NAMALWA (cell line): ENCODE data around the gene EPB41L4A.
A peak's percentile ranks its signal among the peaks of the same experiment; 100 is the strongest.

ENCODE experiments used
- DNase-seq: peaks from one replicate; pipeline ENCODE4 v3.0.0-alpha.2; 2015; ENCODE audit warnings: low spot score

The EPB41L4A gene

GRCh38 chr5:112355058-112355685 is 63.9 kb downstream of the EPB41L4A start:
- DNase-seq: no peak

DNA sequence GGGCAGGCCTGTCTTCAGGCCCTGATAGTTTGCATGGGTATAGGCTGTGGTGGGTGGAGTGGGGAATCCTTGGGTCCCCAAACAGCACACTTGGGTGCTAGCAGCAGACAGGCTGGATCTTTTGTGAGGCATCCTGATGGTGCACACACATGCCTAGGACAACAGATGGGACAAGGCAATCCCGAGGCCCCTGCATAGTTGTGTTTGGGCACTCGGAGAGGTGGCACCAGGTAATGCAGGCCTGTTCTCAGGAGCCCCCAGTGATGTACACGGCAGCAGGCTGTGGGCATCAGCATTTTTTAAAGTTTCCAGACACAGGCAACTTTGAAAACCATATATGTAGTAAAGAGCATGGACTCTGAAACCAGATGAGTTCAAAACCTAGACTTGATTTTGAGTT is 65.4 kb downstream of the EPB41L4A start:
- no peak for DNase-seq

DNA sequence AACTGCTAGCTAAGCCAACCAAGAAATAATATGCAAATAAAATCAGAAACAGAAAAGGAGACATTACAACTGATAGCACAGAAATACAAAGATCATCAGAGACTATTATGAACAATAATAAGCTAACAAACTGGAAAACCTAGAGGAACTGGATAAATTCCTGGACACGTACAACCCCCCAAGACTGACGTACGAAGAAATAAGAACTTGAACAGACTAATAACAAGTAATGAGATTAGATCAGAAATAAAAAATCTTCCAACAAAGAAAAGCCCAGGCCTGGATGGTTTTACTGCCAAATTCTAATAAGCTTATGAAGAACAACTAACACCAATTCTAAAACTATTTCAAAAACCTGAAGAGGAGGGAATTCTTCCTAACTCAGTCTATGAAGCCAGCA is 67.9 kb downstream of the EPB41L4A start:
- no peak for DNase-seq

GRCh38 chr5:112350626-112351025 is 68.5 kb downstream of the EPB41L4A start:
- DNase-seq: no peak

DNA sequence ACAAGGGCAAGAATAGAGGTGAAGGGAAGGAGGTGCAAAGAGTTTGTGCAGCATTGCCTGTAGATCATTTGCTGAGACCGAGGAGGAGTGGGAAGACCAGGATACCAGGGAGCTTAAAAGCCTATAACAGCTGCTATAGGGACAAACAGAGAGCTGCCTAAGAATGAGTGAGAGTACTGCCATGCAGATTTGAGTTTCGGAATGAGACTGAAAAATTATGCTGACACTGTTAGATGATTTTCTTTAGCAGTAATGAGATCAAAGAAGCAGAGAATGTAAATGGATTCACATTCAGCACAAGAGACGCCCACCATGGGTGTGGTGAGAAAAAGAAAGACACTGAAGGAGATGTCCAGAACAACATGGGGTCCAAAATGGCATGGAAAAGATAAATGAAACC is 69.7 kb downstream of the EPB41L4A start:
- DNase-seq: no peak

DNA sequence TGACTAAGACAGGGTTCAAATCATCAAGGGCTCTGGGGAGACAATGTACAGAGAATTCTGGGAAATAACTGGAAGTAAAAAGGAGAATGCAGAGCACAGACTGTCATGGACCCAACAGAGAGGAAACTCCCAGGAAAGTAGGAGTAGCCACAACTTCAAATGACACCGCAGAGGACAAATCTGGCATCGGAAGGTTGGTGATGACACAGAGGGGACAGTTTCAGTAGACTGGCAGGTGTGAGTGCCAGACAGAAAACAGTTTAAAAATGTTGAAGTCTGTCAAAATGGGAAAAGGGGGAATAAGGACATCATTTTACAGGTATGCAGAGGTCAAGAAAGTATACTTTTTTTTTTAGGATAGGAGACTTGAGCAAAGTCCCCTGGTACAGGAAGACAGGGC is 70.2 kb downstream of the EPB41L4A start:
- DNase-seq: no peak

- DNase-seq: no peak
Observed at GRCh38 chr5:112348387-112348786, 70.7 kb downstream of the EPB41L4A start.

DNA sequence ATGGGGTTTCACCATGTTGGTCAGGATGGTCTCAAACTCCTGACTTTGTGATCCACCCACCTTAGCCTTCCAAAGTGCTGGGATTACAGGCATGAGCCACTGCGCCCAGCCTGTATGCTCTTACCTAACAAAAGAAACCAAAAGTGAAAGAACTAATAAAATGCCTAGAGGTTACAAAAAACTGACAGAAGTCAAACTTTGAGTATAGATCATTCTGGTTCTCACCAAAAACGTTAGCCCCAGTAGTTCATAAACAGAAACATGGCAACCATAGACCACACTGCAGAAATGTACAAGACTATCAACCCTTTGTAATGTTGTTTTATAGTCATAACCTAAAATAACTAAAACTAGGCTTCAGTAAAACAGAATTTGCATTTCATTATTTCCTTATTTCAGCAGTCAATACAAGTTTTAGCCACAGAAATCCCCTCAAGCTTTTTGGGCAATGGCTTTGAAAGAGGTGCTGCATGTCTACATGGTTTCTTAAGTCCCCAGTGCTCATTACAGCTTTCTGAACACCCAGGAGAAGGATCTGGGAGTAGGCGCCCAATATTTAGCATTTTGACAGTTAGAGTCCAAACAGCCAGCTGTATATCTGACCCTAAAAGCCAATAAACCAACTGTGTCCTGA is 72.5 kb downstream of the EPB41L4A start:
- DNase-seq: no peak

DNA sequence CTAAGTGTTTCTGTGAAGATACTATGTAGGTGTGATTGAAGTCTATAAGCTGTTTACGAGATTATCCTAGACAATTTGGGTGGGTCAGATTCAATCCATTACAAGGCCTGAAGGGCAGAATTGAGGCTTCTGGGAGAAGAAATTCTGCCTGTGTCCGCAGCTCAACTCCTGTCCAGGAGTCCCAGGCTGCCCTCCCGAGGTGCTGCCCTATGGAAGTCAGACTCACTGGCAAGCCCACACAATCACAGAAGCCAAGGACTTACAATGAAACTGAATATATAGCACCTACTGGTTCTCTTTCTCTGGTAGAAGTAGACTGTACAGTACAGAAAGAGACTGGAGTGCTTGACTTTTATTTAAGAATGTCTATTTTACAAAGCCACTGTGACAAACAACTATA is 74.5 kb downstream of the EPB41L4A start:
- no peak for DNase-seq

DNA sequence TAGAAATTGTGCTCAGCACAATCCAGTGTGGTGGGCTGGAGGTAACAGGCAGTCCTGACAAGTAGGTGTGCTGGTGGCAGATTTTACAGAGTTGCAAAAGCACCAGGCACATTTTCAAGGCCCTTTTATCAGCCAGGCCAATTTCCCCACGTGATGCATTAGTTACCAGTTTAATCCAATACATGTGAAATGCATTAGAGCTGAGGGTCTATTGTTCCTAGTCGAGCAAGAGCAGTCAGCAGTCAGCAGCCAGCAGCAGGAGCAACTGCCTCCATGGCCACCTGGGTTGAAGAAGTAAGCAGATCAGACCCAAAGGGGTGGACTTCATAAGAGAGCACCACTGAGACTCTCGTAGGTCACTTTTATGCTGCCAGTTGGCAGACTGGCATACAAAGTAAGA is 76.7 kb downstream of the EPB41L4A start:
- DNase-seq: no peak

GRCh38 chr5:112339761-112340160 is 79.3 kb downstream of the EPB41L4A start:
- DNase-seq: no peak

DNA sequence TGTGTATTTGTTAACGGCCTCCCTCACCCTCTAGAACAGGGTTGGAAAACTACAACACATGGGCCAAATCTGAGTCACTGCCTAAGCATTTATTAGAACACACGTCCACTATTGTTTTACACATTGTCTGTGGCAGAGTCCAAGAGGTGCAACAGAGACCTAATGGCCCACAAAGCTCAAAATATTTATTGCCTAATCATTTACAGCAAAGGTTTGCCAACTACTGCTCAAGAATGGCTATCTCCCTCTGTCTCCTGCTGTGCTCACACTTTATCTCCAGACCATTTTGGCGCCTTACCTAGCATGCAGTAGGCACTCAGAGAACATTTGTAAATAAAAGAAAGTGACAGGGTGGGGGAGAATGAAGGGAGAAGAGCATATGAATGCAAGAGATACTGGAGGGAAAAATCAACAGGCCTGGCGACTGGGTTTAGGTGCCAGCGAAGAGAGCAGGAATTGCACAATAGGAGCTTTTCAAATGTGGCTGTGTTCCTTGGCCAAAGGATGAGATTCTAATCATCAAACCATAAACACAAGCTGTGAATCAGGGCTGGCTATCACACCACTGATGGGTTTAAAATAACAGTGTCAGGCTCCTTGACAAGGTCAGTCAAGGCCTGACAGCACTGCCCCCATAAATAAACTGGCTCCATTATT is 80.3 kb downstream of the EPB41L4A start:
- DNase-seq: no peak

DNA sequence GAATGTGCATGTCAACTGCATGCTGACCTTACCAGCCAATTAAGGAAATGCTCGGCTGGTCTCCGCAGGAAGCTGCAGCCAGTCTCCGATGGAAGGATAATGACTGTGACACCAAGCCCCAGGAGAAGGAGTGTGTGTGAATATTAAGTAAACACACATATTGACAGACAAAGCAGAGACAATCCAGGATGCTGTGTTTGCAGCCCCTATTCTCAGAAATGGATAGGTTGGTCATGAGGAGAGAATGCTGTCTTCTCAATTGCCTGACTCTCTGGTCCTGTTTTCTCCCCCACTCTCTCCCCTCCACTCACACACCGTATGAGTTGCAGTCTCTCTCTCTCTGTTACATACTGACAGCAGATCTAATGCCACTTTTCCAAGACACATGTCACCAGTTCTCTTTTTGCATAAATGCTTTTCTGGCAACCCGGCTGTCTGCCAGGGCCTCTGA is 85.7 kb downstream of the EPB41L4A start:
- DNase-seq: no peak

DNA sequence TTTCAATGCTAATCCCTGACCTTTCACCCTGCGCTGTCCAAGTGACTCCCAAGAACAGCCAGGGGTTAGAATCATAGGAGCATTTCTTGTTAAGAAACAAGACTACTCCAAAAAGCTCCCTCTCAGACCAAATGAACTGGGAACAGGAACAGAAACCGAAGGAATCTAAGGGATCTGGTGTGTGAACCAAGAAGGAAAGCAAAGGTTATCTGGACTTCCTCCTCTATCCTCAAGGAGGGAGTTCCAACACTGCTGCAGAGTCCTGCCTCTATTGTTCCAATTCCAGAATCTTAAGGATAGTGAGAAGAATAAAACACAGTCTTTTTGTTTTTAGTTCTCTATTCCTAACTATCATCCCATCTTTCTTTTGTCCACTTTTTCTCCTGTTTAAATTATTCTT is 87.2 kb downstream of the EPB41L4A start:
- no peak for DNase-seq

- peak; percentile 67 for DNase-seq
Observed at GRCh38 chr5:112329419-112330090, 89.5 kb downstream of the EPB41L4A start.

GRCh38 chr5:112323166-112323565 is 95.9 kb downstream of the EPB41L4A start:
- no peak for DNase-seq

- DNase-seq: no peak
Observed at GRCh38 chr5:112320408-112320807, 98.7 kb downstream of the EPB41L4A start.

DNA sequence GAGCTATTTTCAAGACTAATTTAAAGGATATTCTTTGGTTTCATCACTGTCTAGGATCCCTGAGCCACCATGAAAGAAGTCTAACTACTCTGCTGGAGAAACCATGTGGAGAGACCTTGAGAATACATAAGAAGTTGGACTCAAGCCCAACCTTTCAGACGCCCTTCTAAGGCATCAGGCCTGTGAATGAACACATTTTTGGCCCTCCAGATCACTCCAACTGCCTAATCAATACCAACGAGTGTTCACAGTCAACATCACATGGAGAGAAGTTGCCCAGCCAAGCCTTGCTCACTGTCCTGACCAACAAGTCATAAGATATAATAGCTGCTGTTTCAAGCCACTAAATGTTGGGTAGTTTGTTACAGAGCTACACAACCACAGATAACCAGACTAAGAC is 100.7 kb downstream of the EPB41L4A start:
- DNase-seq: no peak

GRCh38 chr5:112317866-112318265 is 101.2 kb downstream of the EPB41L4A start:
- DNase-seq: no peak

DNA sequence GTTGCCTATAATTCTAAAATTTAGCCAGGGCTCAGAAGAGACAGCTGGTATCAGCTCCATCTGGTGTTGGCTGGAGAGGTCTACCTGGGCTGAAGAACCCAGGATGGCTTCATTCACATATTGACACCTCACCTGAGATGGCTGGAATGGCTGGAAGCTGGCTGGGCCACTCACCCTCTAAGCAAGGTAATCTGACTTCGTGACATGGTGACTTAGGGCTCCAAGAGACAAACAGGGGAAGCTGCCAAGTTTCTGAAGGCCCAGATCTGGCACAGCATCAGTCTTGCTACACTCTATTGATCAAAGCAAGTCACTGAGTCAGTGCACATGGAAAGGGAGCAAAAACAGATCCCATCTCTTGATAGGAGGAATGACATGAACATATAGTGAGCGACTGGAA is 102.3 kb downstream of the EPB41L4A start:
- DNase-seq: no peak

DNA sequence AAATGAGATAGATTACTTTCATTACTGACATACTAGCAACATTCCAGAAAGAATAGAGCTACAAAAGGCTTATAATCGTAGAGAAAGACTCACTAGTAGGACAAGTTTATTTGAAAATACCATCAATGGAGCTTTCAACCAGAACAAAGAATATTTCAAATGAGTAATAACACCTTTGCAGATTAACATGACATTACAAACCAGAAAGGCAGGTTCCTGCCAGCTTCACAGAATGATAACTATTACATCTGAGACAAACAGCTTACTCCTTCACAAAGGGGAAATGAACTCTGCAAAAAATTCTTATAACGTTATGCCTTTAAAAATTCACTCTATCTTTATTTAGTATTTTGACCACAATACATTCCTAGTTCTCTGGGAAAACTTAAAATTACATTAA is 103.1 kb downstream of the EPB41L4A start:
- DNase-seq: no peak

DNA sequence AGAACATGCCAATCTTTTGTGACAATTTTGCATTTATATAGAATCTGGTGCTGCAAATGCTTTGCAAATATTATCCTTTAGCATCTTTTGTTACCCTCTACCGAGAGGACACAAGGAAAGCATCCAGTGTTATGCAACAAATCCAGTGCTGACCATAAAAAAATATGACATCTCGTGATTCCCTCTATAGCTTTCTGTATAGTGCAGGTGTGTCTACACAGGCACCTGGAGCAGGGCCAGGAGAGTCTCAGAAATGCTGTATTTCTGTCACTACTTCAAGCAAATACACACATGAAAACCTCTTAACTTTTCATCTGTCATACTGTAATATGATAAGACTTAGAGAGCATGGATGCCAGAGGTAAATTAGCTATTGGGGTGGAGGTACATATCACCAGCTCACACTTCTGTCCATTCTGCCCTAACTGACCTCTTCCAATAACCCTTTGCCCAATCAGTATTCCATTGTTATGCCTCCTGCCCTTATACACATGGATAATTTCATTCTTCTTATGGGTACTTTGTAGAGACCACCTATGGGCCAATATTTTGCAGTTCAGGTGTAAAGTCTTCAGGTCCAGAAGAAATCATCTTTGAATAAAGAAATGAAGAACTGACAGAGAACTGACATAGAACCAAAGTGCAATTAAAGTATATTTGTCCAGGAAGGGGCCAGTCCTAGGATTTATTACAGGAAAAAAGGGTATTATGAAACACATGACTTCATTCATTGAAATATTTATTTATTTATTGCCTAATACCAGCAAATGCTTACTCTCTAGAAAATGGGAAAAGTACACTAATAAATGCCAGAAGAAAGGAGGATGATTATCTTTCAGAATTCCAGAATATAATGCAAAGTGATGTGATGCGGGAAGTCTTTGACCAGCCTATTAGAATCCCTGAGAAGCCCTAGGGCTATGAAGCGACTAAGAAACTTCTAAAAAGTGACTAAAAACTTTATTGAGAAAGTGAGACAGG is 106.5 kb downstream of the EPB41L4A start:
- no peak for DNase-seq
